Liver (tissue), 9 donors: Measurements from ENCODE around the gene CACNA1I. TPM values are rescaled to one million over a fixed set of nuclear protein-coding genes. Genes with fewer than 3 reads are reported as not detected.

Experiments used
- DNase-seq: peaks from one replicate; pipeline ENCODE4 v3.0.0-alpha.2; 2017; ENCODE audit warnings: low spot score
- H3K27ac ChIP-seq, 2 donors: one replicate each; pipeline ENCODE4 v1.7.0; 2013; ENCODE audit warnings: inconsistent platforms in 2 of 2, low read length in 2 of 2, control low read depth in 1 of 2, low read depth in 1 of 2, mild to moderate bottlenecking in 1 of 2
- H3K27me3 ChIP-seq, 4 donors: one replicate each; pipeline versions ENCODE4 v1.6.1 to v1.7.0; 2013; ENCODE audit warnings: low read length in 3 of 4, inconsistent platforms in 1 of 4, mild to moderate bottlenecking in 1 of 4, moderate library complexity in 1 of 4; ENCODE audit not compliant: control insufficient read depth in 4 of 4, insufficient read depth in 4 of 4
- H3K36me3 ChIP-seq, 4 donors: one replicate each; pipeline versions ENCODE4 v1.6.1 to v1.7.0; 2013; ENCODE audit warnings: low read length in 3 of 4, mild to moderate bottlenecking in 3 of 4, low read depth in 1 of 4, moderate library complexity in 1 of 4; ENCODE audit not compliant: control insufficient read depth in 4 of 4, insufficient read depth in 3 of 4
- H3K4me1 ChIP-seq, 4 donors: one replicate each; pipeline versions ENCODE4 v1.6.1 to v1.7.0; 2013; ENCODE audit warnings: low read length in 3 of 4, mild to moderate bottlenecking in 3 of 4, moderate library complexity in 1 of 4; ENCODE audit not compliant: control insufficient read depth in 4 of 4, insufficient read depth in 4 of 4
- H3K4me3 ChIP-seq, 3 donors: one replicate each; pipeline versions ENCODE4 v1.6.1 to v1.7.0; 2013; ENCODE audit warnings: low read length in 3 of 3, control low read depth in 1 of 3, low read depth in 1 of 3, mild to moderate bottlenecking in 1 of 3
- H3K9ac ChIP-seq, 2 donors: one replicate each; pipeline ENCODE4 v1.7.0; 2013; ENCODE audit warnings: low read length in 2 of 2, mild to moderate bottlenecking in 2 of 2, moderate library complexity in 2 of 2, control low read depth in 1 of 2, low read depth in 1 of 2
- H3K9me3 ChIP-seq, 4 donors: one replicate each; pipeline versions ENCODE4 v1.6.1 to v1.7.0; 2013; ENCODE audit warnings: low read length in 3 of 4; ENCODE audit not compliant: control insufficient read depth in 4 of 4
- CTCF ChIP-seq: fragments of 150-350 bp; IDR thresholded peaks from 2 replicates; pipeline ENCODE4 v1.5.1; 2017; ENCODE audit warnings: improper control_type of control experiment, low read depth, low read length; ENCODE audit not compliant: missing input control
- EGR1 ChIP-seq, 2 donors: IDR thresholded peaks; 2 replicates each; pipeline ENCODE4 v1.6.1; 2016 to 2018; ENCODE audit warnings: antibody characterized with exemption in 2 of 2, low read depth in 2 of 2
- FOXA1 ChIP-seq: IDR thresholded peaks from 2 replicates; pipeline ENCODE4 v1.6.1; 2016; ENCODE audit warnings: antibody characterized with exemption
- FOXA2 ChIP-seq: IDR thresholded peaks from 2 replicates; pipeline ENCODE4 v1.6.1; 2016; ENCODE audit warnings: antibody characterized with exemption
- GABPA ChIP-seq, 2 donors: IDR thresholded peaks in 1 of 2; conservative IDR thresholded peaks in 1 of 2; 2 replicates each; pipeline ENCODE4 v1.6.1; 2016; ENCODE audit warnings: antibody characterized with exemption in 2 of 2, mild to moderate bottlenecking in 1 of 2, moderate library complexity in 1 of 2
- HNF4A ChIP-seq, 2 donors: conservative IDR thresholded peaks; 2 replicates each; pipeline ENCODE4 v1.6.1; 2016; ENCODE audit warnings: antibody characterized with exemption in 2 of 2, mild to moderate bottlenecking in 2 of 2
- HNF4G ChIP-seq: IDR thresholded peaks from 2 replicates; pipeline ENCODE4 v1.6.1; 2016; ENCODE audit warnings: antibody characterized with exemption
- JUND ChIP-seq, 2 donors: IDR thresholded peaks; 2 replicates each; pipeline ENCODE4 v1.6.1; 2016; ENCODE audit warnings: antibody characterized with exemption in 2 of 2
- NR2F2 ChIP-seq: IDR thresholded peaks from 2 replicates; pipeline ENCODE4 v1.6.1; 2016; ENCODE audit warnings: antibody characterized with exemption
- RXRA ChIP-seq, 2 donors: IDR thresholded peaks; 2 replicates each; pipeline ENCODE4 v1.6.1; 2017 to 2018; ENCODE audit warnings: antibody characterized with exemption in 2 of 2, mild to moderate bottlenecking in 1 of 2
- SP1 ChIP-seq: IDR thresholded peaks from 2 replicates; pipeline ENCODE4 v1.6.1; 2018; ENCODE audit warnings: antibody characterized with exemption, mild to moderate bottlenecking
- TAF1 ChIP-seq: conservative IDR thresholded peaks from 2 replicates; pipeline ENCODE4 v1.6.1; 2016; ENCODE audit warnings: antibody characterized with exemption, mild to moderate bottlenecking
- ZBTB33 ChIP-seq: IDR thresholded peaks from 2 replicates; pipeline ENCODE4 v1.6.1; 2016; ENCODE audit warnings: antibody characterized with exemption
- WGBS: extraction: QIAGEN DNeasy Blood & Tissue Kit; methylation state at CpG from one replicate; pipeline ENCODE4 v1.1.7; 2013; 5-methylcytosine and 5-hydroxymethylcytosine counted together
- polyA plus RNA-seq, 2 donors: library from polyadenylated mRNA; stranded (reverse) in 1 of 2; unstranded in 1 of 2; fragments of 200-250 nt in 1 of 2; fragments of >200 nt in 1 of 2; fragmentation: Nextera tagmentation in 1 of 2; extraction: Ambion mirVana in 1 of 2; gene quantifications; one replicate each; pipeline versions ENCODE4 v1.2.1 to v1.2.3, GENCODE V29; 2013 to 2015
- total RNA-seq, 2 donors: library from RNA; depleted of rRNA; stranded (reverse); fragments of >200 nt; gene quantifications; one replicate each; pipeline ENCODE4 v1.2.3, GENCODE V29; 2014
- TF ChIP-seq, protein P1 (sequence below): IDR thresholded peaks from 2 replicates; pipeline ENCODE4 v1.6.1; 2016; ENCODE audit warnings: antibody characterized with exemption, mild to moderate bottlenecking
- TF ChIP-seq, protein P2 (sequence below): IDR thresholded peaks from 2 replicates; pipeline ENCODE4 v1.6.1; 2016; ENCODE audit warnings: antibody characterized with exemption
- donor health status: healthy.
- donor health status: healthy.
- donor health status: healthy.
- donor health status: healthy.
- donor health status: healthy.

CACNA1I gene
- total and polyA plus RNA-seq, 4 donors: under 0.01 to 0.14 (median 0.01) TPM; not detected in 1

GRCh38 chr22:39565414-39565944 is 5.1 kb upstream of the CACNA1I start:
- TF ChIP-seq, protein P1, sequence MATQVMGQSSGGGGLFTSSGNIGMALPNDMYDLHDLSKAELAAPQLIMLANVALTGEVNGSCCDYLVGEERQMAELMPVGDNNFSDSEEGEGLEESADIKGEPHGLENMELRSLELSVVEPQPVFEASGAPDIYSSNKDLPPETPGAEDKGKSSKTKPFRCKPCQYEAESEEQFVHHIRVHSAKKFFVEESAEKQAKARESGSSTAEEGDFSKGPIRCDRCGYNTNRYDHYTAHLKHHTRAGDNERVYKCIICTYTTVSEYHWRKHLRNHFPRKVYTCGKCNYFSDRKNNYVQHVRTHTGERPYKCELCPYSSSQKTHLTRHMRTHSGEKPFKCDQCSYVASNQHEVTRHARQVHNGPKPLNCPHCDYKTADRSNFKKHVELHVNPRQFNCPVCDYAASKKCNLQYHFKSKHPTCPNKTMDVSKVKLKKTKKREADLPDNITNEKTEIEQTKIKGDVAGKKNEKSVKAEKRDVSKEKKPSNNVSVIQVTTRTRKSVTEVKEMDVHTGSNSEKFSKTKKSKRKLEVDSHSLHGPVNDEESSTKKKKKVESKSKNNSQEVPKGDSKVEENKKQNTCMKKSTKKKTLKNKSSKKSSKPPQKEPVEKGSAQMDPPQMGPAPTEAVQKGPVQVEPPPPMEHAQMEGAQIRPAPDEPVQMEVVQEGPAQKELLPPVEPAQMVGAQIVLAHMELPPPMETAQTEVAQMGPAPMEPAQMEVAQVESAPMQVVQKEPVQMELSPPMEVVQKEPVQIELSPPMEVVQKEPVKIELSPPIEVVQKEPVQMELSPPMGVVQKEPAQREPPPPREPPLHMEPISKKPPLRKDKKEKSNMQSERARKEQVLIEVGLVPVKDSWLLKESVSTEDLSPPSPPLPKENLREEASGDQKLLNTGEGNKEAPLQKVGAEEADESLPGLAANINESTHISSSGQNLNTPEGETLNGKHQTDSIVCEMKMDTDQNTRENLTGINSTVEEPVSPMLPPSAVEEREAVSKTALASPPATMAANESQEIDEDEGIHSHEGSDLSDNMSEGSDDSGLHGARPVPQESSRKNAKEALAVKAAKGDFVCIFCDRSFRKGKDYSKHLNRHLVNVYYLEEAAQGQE: no peak
- TF ChIP-seq CTCF (no peak), TAF1 (no peak), FOXA1 (no peak), HNF4A (conservative IDR thresholded peaks at IDR 0.05) (no peak), HNF4G (no peak), EGR1 (IDR thresholded peaks at IDR 0.05; ENCODE audit: low read depth in 2 of 2) (no peak)
- H3K36me3 ChIP-seq: no peaks in the 10 kb centered on the region
- H3K4me1 ChIP-seq: no peaks in the 10 kb centered on the region
- 96% methylated on average over 5 of the region's 5 CpGs for WGBS
- H3K27me3 ChIP-seq: peaks cover 0 to 2% (median 0%) of the 10 kb centered on the region in 4 donors
- H3K9me3 ChIP-seq: no peaks in the 10 kb centered on the region
- H3K9ac ChIP-seq: no peak overlapping the region
- DNase-seq: no peak
- no peak overlapping the region for H3K4me3 ChIP-seq
- H3K27ac ChIP-seq: no peak overlapping the region

DNA sequence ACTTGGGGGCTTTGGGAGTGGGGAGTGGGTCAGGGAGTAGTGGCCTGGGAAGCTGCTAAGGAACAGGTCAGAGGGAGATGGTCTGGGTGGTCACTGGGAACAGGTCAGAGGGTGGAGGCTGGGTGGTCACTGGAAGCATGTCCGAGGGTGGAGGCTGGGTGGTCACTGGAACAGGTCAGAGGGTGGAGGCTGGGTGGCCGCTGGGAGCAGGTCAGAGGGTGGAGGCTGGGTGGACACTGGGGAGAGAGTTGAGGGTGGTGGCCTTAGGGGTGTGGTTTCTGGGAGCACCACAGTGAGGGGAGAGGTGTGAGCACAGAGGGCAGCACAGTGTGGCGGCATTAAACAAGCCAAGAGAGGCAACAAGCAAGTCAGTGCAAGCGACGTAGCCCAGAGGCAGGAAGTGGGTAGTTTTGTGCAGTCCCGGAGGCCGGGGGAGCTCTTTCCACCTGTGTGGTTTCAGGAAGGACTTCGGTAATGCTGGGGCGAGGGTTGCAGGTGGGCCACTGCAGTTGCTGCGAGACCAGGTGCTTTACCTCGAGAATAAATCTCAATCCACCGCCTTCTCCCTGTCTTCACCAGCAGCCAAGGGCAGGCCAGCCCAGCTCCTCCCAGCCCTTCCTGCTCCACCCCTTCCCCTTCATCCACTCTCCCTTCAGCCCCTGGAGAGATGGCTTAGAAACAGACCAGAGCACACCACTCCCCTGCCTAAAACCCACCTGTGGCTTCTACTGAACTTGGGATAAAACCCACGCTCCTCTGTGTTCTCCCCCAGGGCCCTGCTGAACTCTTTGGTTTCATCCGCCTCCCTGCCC is 3.2 kb upstream of the CACNA1I start:
- no peak overlapping the region for H3K4me3 ChIP-seq
- H3K9me3 ChIP-seq: no peaks in the 10 kb centered on the region
- no peaks in the 10 kb centered on the region for H3K36me3 ChIP-seq
- TF ChIP-seq SP1 (no peak), FOXA1 (no peak), TAF1 (no peak), NR2F2 (no peak), ZBTB33 (no peak), JUND (IDR thresholded peaks at IDR 0.05) (no peak), GABPA (IDR thresholded peaks at IDR 0.05 in 1 of 2, conservative IDR thresholded peaks at IDR 0.05 in 1 of 2) (no peak), RXRA (IDR thresholded peaks at IDR 0.05) (no peak), FOXA2 (no peak), HNF4G (no peak)
- TF ChIP-seq, protein P2, sequence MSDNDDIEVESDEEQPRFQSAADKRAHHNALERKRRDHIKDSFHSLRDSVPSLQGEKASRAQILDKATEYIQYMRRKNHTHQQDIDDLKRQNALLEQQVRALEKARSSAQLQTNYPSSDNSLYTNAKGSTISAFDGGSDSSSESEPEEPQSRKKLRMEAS: no peak
- DNase-seq: no peak
- 63% methylated on average over 14 of the region's 14 CpGs for WGBS
- H3K27ac ChIP-seq: no peak overlapping the region
- no peak overlapping the region for H3K9ac ChIP-seq
- H3K4me1 ChIP-seq: no peaks in the 10 kb centered on the region
- peaks cover 0 to 2% (median 0%) of the 10 kb centered on the region in 4 donors for H3K27me3 ChIP-seq
